Mesenchymal stem cell (in vitro differentiated cells and primary cell): ENCODE data around the gene ELAC1.

ENCODE experiments used
- DNase-seq: peaks from one replicate; pipeline ENCODE4 v3.0.0-alpha.2; 2013
- H2AFZ ChIP-seq: one replicate; pipeline ENCODE4 v1.6.1; 2013; ENCODE audit warnings: low read depth, mild to moderate bottlenecking, control low read depth, inconsistent platforms, low read length, moderate library complexity
- H2AK5ac ChIP-seq: 2 replicates; pipeline ENCODE4 v1.6.1; 2013; ENCODE audit warnings: low read length, moderate library complexity, mild to moderate bottlenecking, inconsistent platforms; ENCODE audit not compliant: severe bottlenecking
- H2BK120ac ChIP-seq: one replicate; pipeline ENCODE4 v1.6.1; 2013; ENCODE audit warnings: low read depth, mild to moderate bottlenecking, inconsistent platforms, low read length, moderate library complexity
- H2BK12ac ChIP-seq, 2 experiments: one replicate each; pipeline ENCODE4 v1.6.1; 2013; ENCODE audit warnings: inconsistent platforms in 2 of 2, low read length in 2 of 2, mild to moderate bottlenecking in 2 of 2, moderate library complexity in 2 of 2, control low read depth in 1 of 2
- H2BK15ac ChIP-seq: one replicate; pipeline ENCODE4 v1.6.1; 2013; ENCODE audit warnings: mild to moderate bottlenecking, low read depth, inconsistent platforms; ENCODE audit not compliant: poor library complexity, severe bottlenecking
- H2BK5ac ChIP-seq: 2 replicates; pipeline ENCODE4 v1.6.1; 2013; ENCODE audit warnings: low read depth, mild to moderate bottlenecking, low read length, control low read depth, inconsistent platforms; ENCODE audit not compliant: poor library complexity, severe bottlenecking
- H3K14ac ChIP-seq, 2 experiments: one replicate each; pipeline ENCODE4 v1.6.1; 2013; ENCODE audit warnings: inconsistent platforms in 2 of 2, low read length in 2 of 2, control low read depth in 1 of 2, mild to moderate bottlenecking in 1 of 2, moderate library complexity in 1 of 2
- H3K18ac ChIP-seq, 2 experiments: one replicate each; pipeline ENCODE4 v1.6.1; 2013; ENCODE audit warnings: inconsistent platforms in 2 of 2, low read length in 2 of 2, control low read depth in 1 of 2, low read depth in 1 of 2, mild to moderate bottlenecking in 1 of 2
- H3K23ac ChIP-seq, 2 experiments: one replicate each; pipeline ENCODE4 v1.6.1; 2013; ENCODE audit warnings: inconsistent platforms in 2 of 2, low read length in 2 of 2, mild to moderate bottlenecking in 2 of 2, moderate library complexity in 2 of 2, control low read depth in 1 of 2
- H3K27ac ChIP-seq: 2 replicates; pipeline ENCODE4 v1.5.1; 2013; ENCODE audit warnings: mild to moderate bottlenecking, moderate library complexity, low read length, control low read depth, inconsistent platforms; ENCODE audit not compliant: poor library complexity, severe bottlenecking
- H3K27me3 ChIP-seq, 2 experiments: 2 replicates each; pipeline versions ENCODE4 v1.6.1 to v1.7.0; 2013; ENCODE audit warnings: low read length in 2 of 2, mild to moderate bottlenecking in 2 of 2, moderate library complexity in 2 of 2, control low read depth in 1 of 2, inconsistent platforms in 1 of 2; ENCODE audit not compliant: control insufficient read depth in 1 of 2, insufficient read depth in 1 of 2
- H3K36me3 ChIP-seq, 2 experiments: 2 replicates each; pipeline versions ENCODE4 v1.6.1 to v1.7.0; 2013; ENCODE audit warnings: low read length in 2 of 2, control low read depth in 1 of 2, inconsistent platforms in 1 of 2, low read depth in 1 of 2, mild to moderate bottlenecking in 1 of 2; ENCODE audit not compliant: insufficient read depth in 2 of 2, control insufficient read depth in 1 of 2
- H3K4ac ChIP-seq, 2 experiments: one replicate each; pipeline ENCODE4 v1.6.1; 2013; ENCODE audit warnings: inconsistent platforms in 2 of 2, low read length in 2 of 2, mild to moderate bottlenecking in 2 of 2, moderate library complexity in 2 of 2, control low read depth in 1 of 2, low read depth in 1 of 2
- H3K4me1 ChIP-seq: 2 replicates; pipeline ENCODE4 v1.6.1; 2013; ENCODE audit warnings: low read depth, low read length, control low read depth; ENCODE audit not compliant: control insufficient read depth, insufficient read depth
- H3K4me2 ChIP-seq: 2 replicates; pipeline ENCODE4 v1.6.1; 2013; ENCODE audit warnings: low read length, mild to moderate bottlenecking, inconsistent platforms; ENCODE audit not compliant: poor library complexity, severe bottlenecking
- H3K4me3 ChIP-seq, 2 experiments: 2 replicates each; pipeline versions ENCODE4 v1.5.1 to v1.7.0; 2013; ENCODE audit warnings: low read length in 2 of 2, mild to moderate bottlenecking in 2 of 2, control low read depth in 1 of 2, low read depth in 1 of 2; ENCODE audit not compliant: insufficient read depth in 1 of 2
- H3K79me1 ChIP-seq: replicated peaks from 2 replicates; pipeline ENCODE4 v1.6.1; 2013; ENCODE audit warnings: mild to moderate bottlenecking, control low read depth, low read length, inconsistent platforms; ENCODE audit not compliant: poor library complexity, severe bottlenecking
- H3K9ac ChIP-seq: 2 replicates; pipeline ENCODE4 v1.7.0; 2013; ENCODE audit warnings: mild to moderate bottlenecking, low read length, moderate library complexity
- H3K9me3 ChIP-seq: 2 replicates; pipeline ENCODE4 v1.7.0; 2013; ENCODE audit warnings: mild to moderate bottlenecking, low read length; ENCODE audit not compliant: control insufficient read depth
- H4K8ac ChIP-seq: one replicate; pipeline ENCODE4 v1.6.1; 2013; ENCODE audit warnings: inconsistent platforms, mild to moderate bottlenecking, low read length, moderate library complexity
- H4K91ac ChIP-seq: one replicate; pipeline ENCODE4 v1.6.1; 2013; ENCODE audit warnings: mild to moderate bottlenecking, low read length, inconsistent platforms
- WGBS: methylation state at CpG from one replicate; pipeline ENCODE4 v1.1.7; 2013; ENCODE audit warnings: mixed read lengths; 5-methylcytosine and 5-hydroxymethylcytosine counted together

Gene ELAC1

GRCh38 chr18:50928551-50928950, 39.3 kb upstream of the ELAC1 start:
- H3K18ac ChIP-seq: no peak overlapping the region
- no peak overlapping the region for H3K14ac ChIP-seq
- no peak overlapping the region for H2AFZ ChIP-seq
- no peak overlapping the region for H4K8ac ChIP-seq
- H2BK120ac ChIP-seq: no peak overlapping the region
- H3K27me3 ChIP-seq: no peaks in the 10 kb centered on the region
- H3K4me3 ChIP-seq: no peak overlapping the region
- no peak overlapping the region for H3K27ac ChIP-seq
- no peak overlapping the region for H2AK5ac ChIP-seq
- H2BK5ac ChIP-seq: no peak overlapping the region
- no peaks in the 10 kb centered on the region for H3K4me1 ChIP-seq
- H3K36me3 ChIP-seq: peaks cover 0 to 25% of the 10 kb centered on the region in 2 experiments
- WGBS: 75% methylated on average over 2 of the region's 2 CpGs
- H3K4me2 ChIP-seq: no peak overlapping the region
- no peak for DNase-seq
- peaks cover 18% of the 10 kb centered on the region for H3K9me3 ChIP-seq
- peaks cover 1% of the 10 kb centered on the region for H3K79me1 ChIP-seq
- no peak overlapping the region for H2BK15ac ChIP-seq
- H3K23ac ChIP-seq: no peak overlapping the region
- H3K4ac ChIP-seq: no peak overlapping the region
- H3K9ac ChIP-seq: no peak overlapping the region
- no peak overlapping the region for H2BK12ac ChIP-seq
- H4K91ac ChIP-seq: no peak overlapping the region

GRCh38 chr18:50933684-50934083, 34.2 kb upstream of the ELAC1 start:
- peaks cover 1% of the 10 kb centered on the region for H3K79me1 ChIP-seq
- H2BK120ac ChIP-seq: no peak overlapping the region
- no peak overlapping the region for H2BK5ac ChIP-seq
- H4K91ac ChIP-seq: no peak overlapping the region
- no peak overlapping the region for H3K27ac ChIP-seq
- no peak for DNase-seq
- no peak overlapping the region for H2BK15ac ChIP-seq
- no peak overlapping the region for H3K4me2 ChIP-seq
- no peak overlapping the region for H4K8ac ChIP-seq
- no peak overlapping the region for H3K14ac ChIP-seq
- no peak overlapping the region for H3K18ac ChIP-seq
- no peak overlapping the region for H2AFZ ChIP-seq
- H3K9me3 ChIP-seq: no peaks in the 10 kb centered on the region
- H3K36me3 ChIP-seq: peaks cover 3 to 5% of the 10 kb centered on the region in 2 experiments
- 100% methylated on average over 3 of the region's 5 CpGs for WGBS
- no peaks in the 10 kb centered on the region for H3K4me1 ChIP-seq
- H3K4me3 ChIP-seq: no peak overlapping the region
- no peak overlapping the region for H3K23ac ChIP-seq
- no peak overlapping the region for H3K4ac ChIP-seq
- H2AK5ac ChIP-seq: no peak overlapping the region
- H2BK12ac ChIP-seq: no peak overlapping the region
- H3K27me3 ChIP-seq: no peaks in the 10 kb centered on the region
- H3K9ac ChIP-seq: no peak overlapping the region

- DNase-seq: no peak
- no peak overlapping the region for H3K4me2 ChIP-seq
- H3K9me3 ChIP-seq: no peaks in the 10 kb centered on the region
- H2AFZ ChIP-seq: no peak overlapping the region
- no peak overlapping the region for H3K23ac ChIP-seq
- no peak overlapping the region for H2BK120ac ChIP-seq
- peaks cover 3 to 5% of the 10 kb centered on the region in 2 experiments for H3K36me3 ChIP-seq
- no peak overlapping the region for H3K9ac ChIP-seq
- peaks cover 1% of the 10 kb centered on the region for H3K79me1 ChIP-seq
- H3K4me1 ChIP-seq: no peaks in the 10 kb centered on the region
- no peak overlapping the region for H3K4me3 ChIP-seq
- H2AK5ac ChIP-seq: no peak overlapping the region
- H4K91ac ChIP-seq: no peak overlapping the region
- H4K8ac ChIP-seq: no peak overlapping the region
- H2BK5ac ChIP-seq: no peak overlapping the region
- no peak overlapping the region for H3K14ac ChIP-seq
- no peak overlapping the region for H2BK15ac ChIP-seq
- H3K27me3 ChIP-seq: no peaks in the 10 kb centered on the region
- no peak overlapping the region for H3K4ac ChIP-seq
- no peak overlapping the region for H3K18ac ChIP-seq
- WGBS: 91% methylated on average over 4 of the region's 6 CpGs
- no peak overlapping the region for H2BK12ac ChIP-seq
- H3K27ac ChIP-seq: no peak overlapping the region
These were observed 33.2 kb upstream of the ELAC1 start for GRCh38 chr18:50934545-50935211.

- Histone ChIP-seq H2AFZ (no peak overlapping the region), H2AK5ac (no peak overlapping the region), H3K27ac (no peak overlapping the region), H3K4me3 (no peak overlapping the region), H3K27me3 (no peaks in the 10 kb centered on the region), H3K18ac (no peak overlapping the region), H3K9ac (no peak overlapping the region), H2BK12ac (no peak overlapping the region), H3K36me3 (peaks cover 5 to 12% of the 10 kb centered on the region in 2 experiments), H2BK120ac (no peak overlapping the region), H2BK5ac (no peak overlapping the region), H3K4ac (no peak overlapping the region), H3K14ac (no peak overlapping the region), H3K4me1 (no peaks in the 10 kb centered on the region), H3K79me1 (peaks cover 1% of the 10 kb centered on the region), H3K4me2 (no peak overlapping the region), H2BK15ac (no peak overlapping the region), H3K23ac (no peak overlapping the region), H4K91ac (no peak overlapping the region), H4K8ac (no peak overlapping the region), H3K9me3 (no peaks in the 10 kb centered on the region)
- DNase-seq: no peak
- 100% methylated on average over 2 of the region's 6 CpGs for WGBS
These were observed 32.2 kb upstream of the ELAC1 start for GRCh38 chr18:50935493-50936191.
